Glomerular visceral epithelial cell (primary cell): ENCODE measurements around the gene RPA3.
"Not testable (repeated sequence)": the region's sequence is repeated elsewhere in the genome, so short reads cannot be mapped to it uniquely, and the experiment has no call there.

Source experiments
- DNase-seq: peaks from one replicate; pipeline ENCODE4 v3.0.0-alpha.2; 2016; ENCODE audit errors: extremely low spot score

The RPA3 gene

DNA sequence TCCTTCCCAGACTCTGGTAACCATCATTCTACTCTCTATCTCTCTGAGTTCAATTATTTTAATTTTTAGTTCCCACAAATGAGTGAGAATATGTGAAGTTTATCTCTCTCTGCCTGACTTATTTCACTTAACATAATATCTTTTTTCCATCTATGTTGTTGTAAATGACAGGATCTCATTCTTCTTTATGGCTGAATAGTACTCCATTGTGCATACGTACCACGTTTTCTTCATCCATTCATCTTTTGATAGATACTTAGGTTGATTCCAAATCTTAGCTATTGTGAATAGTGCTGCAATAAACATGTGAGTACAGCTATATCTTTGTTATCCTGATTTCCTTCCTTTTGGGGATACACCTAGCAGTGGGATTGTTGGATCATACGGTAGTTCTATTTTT, 23.9 kb downstream of the RPA3 start:
- no peak for DNase-seq

DNA sequence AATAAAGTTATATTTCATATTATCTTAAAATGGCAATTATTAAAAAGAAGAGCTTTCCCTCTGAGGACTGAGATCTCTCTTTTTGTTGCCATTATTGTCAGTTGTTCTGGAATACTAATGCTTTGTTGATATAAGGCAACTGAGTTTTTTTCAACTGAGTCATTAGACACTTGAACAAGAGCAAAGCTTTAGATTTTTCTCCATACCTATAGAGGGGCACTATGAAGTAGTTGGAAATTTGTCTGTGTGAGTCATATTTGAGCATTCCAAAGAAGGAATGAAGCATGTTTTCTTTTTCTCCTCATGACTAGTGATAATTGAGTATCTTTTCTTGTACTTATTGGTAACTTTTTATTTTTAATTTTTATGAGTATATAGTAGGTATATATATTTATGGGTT, 24.5 kb downstream of the RPA3 start:
- DNase-seq = peak; percentile 64

DNA sequence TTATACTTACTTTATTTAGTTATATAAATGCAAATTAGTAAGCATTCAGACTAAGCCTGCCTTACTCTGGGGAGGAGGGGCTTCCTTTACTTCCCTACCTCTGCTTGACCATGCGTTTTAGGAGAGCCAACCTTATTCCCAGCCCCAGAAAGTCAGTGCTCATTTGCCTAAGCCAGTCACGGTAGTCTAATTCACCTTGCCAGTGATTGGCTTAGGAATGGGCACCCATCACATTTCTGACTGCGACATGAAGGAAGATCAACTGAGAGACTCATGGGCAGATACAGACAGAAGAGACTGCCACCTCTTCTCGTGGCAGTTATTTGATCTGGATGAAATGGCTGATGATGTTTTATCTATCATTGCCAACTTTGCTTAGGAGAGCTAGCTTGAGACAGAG, 29.5 kb downstream of the RPA3 start:
- no peak for DNase-seq

DNA sequence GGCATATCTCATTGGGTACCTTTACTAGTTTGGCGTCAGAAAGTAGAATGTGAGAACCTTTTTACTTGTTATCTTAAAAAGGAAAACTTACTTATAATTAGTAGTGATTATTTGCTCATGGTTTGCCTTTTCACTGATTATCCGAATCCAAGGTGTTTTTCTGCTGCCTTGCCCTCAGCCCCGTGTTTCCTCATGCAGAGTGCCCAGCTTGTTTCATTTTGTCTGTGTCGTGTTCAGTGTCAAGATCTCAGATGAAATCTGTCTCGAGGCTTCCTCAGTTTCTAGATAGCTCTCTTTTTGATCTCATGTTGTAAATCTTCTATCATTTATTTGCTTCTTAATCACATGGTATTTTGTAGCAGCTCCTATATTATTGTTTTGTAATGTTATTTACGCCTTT, 30.1 kb downstream of the RPA3 start:
- no peak for DNase-seq

DNA sequence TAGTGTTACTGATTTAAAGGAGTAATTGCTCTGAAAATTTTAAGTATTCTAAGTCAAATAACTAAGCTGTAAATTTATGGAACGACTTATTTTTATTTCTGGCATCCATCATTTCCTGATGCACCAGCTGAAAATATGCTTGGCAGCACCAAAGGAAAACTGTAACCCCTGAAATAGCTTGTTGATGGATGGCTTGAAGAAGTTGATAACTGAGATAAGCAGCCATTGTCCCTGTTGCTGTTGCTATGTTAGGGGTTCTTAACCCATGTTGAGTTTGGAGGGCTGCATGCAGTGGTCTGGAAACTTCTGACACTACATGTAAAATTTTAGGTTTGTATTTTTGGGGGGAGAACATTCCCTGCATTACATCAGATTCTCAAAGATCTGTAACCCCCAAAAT, 30.6 kb downstream of the RPA3 start:
- DNase-seq = no peak

DNA sequence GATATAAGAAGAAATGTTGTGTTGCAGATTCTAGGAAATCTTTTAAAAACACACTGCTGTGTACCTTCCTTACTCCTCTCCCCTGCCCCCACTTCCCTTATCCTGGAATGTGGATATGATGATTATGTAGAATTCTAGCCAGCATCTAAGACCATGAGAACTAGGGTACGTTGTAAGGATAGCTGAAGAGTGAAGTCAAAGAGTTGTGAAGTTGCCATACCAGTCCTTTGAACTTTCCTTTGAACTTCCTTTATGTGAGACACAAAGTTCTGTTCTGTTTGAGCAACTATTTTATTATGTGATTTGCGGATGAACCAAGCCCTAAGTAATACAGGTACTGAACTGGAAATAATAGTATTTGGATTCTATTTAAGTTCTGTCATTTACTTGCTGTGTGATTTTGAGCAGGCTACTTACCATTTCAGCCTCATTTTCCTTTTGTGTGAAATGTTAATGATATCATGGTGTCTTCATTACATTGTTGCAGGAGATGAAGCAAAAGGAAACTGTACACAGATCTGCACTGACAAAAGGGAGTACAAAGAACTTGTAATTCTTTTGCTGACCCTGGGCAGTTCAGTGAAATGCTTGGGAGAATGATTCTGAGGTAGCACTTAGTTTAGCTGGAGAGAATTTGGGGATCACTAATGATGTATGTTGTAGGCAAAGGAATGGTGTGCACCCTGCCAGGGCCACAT, 31.4 kb downstream of the RPA3 start:
- DNase-seq = no peak

DNA sequence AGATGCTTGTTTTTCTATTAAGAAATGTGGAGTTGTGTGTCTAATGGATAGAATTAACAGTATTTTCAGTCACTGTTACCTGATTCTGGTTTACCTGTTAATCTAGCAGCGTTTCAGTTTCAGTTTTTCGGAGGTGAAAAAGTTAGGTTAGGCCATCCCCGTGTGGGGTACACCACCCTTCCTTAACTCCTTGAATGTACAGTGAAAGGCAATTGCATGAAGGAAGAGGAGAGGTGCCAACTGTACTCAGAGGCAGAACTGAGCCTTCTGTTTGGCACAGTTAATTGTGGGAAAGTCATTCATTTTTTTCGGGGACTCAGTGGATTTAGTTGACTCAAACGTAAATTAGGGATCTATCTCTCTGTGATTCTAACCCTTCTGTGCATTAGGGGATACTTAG, 35.5 kb downstream of the RPA3 start:
- no peak for DNase-seq

DNA sequence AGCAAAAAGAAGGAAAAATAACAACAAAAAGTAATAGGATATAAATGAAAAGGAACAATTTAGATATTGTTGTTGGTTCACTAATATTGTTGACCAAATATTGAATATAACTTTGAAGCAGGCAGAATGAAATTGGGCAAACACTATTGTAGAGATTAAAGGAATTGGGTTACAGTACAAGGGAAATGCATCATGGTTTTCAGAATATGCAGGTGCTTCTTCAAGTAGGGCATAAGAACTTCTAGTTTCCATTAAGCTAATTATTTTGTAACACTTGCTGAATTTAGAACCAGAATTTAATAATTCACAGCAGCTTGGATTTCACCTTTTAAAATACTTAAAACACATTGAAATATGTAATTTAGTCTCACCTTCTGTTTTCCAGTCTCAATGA, 36.5 kb downstream of the RPA3 start:
- no peak for DNase-seq

DNA sequence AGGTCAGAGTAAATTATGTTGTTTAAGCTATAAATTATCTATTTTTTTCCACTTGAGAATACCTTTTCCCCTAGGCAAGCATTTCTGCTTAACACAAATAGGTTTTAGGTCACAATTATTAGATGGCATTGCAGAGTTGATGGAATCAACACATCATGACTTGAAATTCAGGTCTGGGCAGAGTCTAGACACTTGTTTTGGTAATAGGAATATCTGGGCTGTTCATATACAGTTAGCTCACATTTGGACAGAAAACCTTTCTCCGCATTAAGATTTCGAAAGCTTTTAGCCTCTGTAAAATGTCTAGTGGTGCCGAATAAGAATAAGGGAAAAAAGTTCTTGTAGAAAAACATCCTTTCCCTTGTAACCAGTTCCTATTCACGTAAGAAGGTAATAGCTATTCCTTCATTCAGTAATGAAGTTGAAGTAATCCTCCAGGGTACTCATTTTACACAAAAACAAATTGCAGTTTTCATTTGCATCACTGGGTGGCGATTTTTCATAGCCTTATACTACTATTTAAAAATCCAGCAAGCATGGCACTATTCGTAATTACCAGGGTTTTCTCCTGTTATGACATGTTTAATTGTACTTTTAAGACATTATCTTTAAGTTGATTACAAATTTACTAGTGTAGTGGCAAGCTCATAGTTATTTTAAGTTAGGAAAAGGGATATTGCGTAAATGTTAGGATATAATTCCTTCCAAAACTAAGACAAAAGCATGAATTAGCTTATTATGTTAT, 37.0 kb downstream of the RPA3 start:
- peak; percentile 57 for DNase-seq

DNA sequence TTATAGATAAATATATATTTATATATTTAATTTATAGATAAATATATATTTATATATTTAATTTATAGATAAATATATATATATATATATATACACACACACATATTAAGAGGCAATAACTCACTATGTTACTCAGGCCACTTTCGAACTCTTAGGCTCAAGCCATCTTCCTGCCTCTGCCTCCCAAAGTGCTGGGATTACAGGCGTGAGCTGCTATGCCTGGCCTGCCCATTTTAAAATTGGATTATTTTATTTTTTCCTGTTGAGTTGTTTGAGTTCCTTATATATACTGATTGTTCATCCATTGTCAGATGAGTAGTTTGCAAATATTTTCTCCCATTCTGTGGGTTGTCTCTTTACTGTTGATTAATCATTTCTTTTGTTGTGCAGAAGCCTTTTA, 38.8 kb downstream of the RPA3 start:
- not testable (repeated sequence) for DNase-seq

DNA sequence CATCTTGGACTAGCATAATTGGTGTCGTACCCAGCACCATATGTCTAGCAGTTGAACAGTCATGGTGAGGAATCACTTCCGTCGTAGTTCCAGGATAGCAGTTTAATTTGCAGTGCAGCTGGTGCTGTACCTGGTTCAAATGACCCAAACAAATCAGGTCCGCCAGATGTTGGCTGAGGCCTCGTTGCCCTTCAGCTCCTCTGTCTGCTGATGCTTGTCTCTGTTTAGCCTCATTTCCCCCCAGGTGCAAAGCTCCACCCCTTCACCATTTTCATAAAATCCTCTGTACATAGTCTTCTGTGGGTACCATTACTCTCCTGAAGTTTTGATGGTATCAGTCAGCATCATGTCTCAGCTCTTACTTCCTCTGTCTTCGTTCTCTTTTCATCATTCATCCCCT, 42.7 kb downstream of the RPA3 start:
- no peak for DNase-seq

DNA sequence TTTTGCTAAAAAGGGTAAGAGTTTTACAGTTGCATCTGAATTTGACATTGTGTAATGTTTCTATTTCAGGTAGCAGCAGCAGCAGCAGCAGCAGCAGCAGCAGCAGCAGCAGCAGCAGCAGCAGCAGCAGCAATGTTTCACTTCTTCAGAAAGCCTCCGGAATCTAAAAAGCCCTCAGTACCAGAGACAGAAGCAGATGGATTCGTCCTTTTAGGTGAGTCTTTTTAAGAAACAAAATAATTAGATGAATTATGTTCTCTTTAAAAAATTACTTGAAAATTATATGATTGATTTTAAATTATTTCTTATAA, 45.2 kb downstream of the RPA3 start:
- no peak for DNase-seq

DNA sequence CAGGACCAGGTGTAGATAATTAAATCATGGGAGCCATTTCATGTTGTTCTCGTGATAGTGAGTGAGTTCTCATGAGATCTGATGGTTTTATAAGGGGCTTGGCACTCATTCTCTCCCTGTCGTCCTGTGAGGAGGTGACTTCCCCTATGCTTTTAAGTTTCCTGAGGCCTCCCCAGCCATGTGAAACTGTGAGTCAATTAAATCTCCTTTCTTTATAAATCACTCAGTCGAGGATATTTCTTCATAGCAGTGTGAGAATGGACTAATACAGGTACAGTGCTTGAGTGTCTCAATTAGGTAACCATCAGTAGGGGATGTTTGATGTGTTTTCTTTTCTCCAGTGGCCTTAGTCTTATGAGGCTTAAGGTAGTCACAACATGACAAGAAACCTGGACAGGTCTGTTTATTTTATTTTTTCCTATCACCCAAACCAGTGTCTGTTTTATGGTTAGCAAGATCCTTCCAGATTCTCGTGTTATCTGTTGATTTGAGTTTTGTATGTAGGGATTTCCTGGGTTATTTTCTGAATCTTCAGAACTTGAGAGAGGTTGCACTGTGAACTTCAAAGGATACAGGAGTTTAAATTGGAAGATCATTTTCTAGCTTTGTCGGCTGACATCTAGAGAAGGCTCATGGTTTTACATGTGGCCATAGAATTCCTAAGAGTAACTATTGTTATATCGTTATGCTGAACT, 45.7 kb downstream of the RPA3 start:
- DNase-seq = no peak

DNA sequence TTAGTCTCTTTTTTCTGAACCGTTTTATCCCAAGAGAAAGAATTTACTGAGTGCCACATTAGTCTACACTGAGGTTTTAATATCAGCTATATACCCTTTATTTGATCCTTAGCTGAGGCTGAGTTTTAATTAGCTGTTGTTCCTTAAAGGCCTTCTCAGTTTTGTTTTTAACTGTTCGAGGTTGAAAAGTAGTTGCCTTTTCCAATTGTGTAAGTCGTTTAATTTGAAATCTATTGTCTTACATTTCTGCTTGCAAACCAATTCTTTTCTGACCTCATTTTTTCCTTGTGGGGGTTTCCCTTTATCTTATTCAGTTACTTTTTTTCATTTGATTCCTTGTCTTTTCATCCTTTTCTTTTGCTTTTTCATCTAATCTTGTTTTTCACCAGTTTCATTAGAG, 47.0 kb downstream of the RPA3 start:
- DNase-seq = no peak

DNA sequence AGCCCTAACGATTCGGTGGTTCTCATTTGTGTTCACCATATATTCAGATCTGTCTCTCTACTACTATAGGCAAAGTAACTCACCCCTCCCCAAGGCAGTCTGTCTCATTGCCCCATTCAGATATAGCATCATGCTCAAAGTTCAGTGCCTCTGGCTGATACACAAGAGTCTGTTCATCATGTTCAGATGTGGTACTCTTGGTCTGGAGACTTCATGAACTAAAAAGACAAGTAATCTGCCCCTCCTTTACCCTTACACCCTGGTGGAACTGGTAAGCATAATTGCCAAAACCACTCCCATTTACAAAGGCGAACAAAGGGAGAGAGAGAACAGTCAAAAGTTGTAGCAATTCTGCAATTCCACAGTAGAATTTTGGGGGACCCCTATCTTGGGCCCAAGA, 47.9 kb downstream of the RPA3 start:
- DNase-seq = no peak

DNA sequence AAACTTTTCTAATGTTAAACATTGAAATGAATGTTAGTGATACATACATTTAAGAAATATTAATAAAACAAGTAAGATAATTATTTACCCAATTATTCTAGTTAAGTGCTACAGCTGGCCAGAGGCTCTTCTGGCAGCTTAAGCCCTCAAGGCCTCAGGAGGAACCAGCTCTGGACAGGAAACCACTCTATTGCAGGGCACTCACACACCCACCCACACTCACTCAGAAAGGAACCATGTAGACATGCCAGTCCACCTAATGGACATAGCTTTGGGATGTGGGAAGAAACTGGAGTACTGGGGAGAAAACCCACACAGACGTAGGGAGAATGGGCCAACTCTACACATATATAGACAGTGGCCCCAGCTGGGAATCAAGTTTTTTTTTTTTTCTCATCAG, 49.7 kb downstream of the RPA3 start:
- DNase-seq = no peak

DNA sequence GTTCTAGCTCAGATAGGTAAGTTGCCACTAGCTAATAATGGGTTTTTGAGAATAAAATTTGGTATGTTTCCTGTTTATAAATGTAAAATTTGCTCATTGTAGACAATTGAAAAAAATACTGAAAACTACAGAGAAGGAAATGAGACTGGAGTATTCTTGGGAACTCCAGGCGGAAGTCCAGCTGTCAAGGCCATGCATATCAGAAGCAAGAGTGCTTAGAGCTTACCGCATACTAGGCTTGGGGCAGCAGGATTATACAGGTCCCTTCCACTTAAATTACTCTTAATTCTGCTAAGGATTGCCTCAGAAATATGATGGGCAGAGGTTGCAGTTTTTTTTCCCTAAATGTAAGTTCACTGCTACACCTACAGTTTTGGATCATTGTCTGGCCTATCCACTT, 51.2 kb downstream of the RPA3 start:
- no peak for DNase-seq

DNA sequence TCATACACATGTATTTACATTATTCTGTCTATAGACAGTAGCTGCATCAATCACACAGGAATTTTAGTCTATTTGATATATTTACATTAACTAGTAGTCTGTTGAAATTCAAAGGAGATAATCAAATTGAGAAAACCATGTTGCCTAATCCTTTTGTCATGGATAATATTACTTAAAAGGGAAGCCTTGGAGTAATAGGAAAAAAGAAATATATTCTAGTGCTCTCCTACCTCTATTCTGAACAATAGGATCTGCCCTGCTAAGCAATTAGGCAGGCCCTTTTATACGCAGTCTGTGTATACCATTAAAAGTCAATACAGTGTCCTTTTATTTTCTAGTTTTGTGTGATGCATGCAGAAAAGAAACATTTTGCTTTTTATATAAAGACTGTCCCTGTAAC, 53.4 kb downstream of the RPA3 start:
- no peak for DNase-seq

DNA sequence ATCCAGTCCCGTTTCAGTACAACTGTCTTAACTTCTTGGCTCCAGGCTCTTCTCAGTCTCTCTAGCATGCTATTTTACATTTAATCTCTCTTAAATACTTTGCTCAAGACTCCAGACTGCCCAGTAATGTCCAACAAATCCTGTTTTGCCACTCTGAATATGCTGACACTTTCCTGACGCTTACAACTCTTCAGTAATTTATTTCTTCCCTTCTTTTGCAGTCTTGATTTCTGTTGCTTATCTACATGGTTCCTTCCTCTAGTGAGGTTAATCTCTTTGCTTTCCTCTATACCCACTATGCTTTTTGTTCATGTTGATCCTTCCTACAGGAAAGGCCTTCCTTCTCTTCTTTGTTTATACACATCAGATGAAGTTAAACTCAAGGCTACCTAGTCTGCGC, 54.1 kb downstream of the RPA3 start:
- no peak for DNase-seq

DNA sequence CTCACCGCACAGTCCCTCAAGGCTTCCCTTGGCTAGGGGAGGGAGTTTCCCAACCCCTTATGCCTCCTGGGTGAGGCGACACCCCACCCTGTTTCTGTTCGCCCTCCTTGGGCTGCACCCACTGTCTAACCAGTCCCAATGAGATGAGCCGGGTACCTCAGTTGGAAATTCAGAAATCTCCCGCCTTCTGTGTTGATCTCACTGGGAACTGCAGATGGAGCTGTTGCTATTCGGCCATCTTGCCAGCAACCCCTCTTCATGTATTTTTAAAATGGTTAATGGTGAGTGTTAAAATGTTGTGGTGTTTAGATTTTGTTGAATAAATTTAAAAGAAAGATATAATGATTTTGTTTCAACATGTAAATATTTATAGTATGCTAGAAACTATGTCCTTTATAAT, 55.9 kb downstream of the RPA3 start:
- no peak for DNase-seq

DNA sequence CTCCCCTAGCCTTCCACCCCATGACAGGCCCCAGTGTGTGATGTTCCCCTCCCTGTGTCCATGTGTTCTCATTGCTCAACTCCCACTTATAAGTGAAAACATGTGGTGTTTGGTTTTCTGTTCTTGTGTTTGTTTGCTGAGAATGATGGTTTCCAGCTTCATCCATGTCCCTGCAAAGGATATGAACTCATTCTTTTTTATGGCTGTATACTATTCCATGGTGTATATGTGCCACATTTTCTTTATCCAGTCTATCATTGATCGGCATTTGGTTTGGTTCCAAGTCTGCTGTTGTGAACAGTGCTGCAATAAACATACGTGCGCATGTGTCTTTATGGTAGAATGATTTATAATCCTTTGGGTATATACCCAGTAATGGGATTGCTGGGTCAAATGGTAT, 61.9 kb downstream of the RPA3 start:
- not testable (repeated sequence) for DNase-seq

DNA sequence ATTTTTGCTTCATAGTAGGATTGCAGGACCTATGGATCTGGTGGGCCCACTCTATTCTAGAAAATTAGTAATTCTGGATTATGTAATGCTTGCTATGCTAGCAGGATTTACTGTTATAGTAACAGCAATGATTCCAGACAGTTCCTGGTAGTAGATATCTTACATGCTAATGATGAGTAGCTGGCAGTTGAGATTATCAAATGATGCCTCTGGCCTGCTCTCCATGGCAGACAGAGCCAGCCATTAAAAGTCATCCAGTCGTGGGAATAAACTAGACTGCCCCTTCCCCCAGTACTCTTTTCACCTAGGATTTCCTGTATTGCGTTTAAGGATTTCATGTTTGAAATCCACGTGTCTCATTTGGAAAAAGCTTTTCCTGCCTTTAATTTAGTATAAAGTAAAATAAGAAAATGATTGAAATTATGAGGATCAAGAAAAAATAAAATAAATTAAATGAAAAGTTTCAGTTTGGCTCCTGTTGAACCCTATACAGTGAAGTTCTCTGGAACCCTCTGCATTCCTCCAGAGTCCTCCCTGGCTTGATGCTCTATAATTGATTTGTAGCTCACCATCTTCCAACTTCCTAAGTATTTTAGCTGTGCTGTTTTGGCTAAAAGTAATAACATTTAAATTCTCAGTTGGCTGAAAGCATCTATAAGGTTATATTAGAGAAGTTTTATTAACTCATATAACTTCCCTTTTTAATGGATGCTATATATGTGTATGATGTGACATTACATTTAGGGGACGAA, 63.3 kb downstream of the RPA3 start:
- DNase-seq = no peak
